Activated CD8-positive, alpha-beta memory T cell treated with anti-CD3 and anti-CD28 coated beads for 4 hours (primary cell): ENCODE measurements around the gene KCNK10.

Experiments used
- DNase-seq, 2 donors: peaks; one replicate each; pipeline ENCODE4 v3.0.0-alpha.2; 2020; ENCODE audit warnings: low read depth in 2 of 2

KCNK10 gene

GRCh38 chr14:88323086-88323522 is at the start of gene KCNK10:
Gene KCNK10 (minus strand): TSS chr14:88323269. CDS start chr14:88322798, 471 bp downstream.
- no peak for DNase-seq

GRCh38 chr14:88369496-88369895 is 46.4 kb upstream of the KCNK10 start:
- DNase-seq = no peak

- no peak for DNase-seq
Observed at GRCh38 chr14:88364710-88365413, 41.8 kb upstream of the KCNK10 start.

GRCh38 chr14:88363644-88364043 is 40.6 kb upstream of the KCNK10 start:
- DNase-seq = no peak

GRCh38 chr14:88359500-88359899 is 36.4 kb upstream of the KCNK10 start:
- no peak for DNase-seq

GRCh38 chr14:88354358-88354757 is 31.3 kb upstream of the KCNK10 start:
- DNase-seq = no peak

GRCh38 chr14:88352698-88353097 is 29.6 kb upstream of the KCNK10 start:
- DNase-seq = no peak

- DNase-seq = no peak
Observed at GRCh38 chr14:88351966-88352691, 29.1 kb upstream of the KCNK10 start.

GRCh38 chr14:88348546-88348945 is 25.5 kb upstream of the KCNK10 start:
- DNase-seq = no peak

GRCh38 chr14:88346048-88346639 is 23.1 kb upstream of the KCNK10 start:
- DNase-seq = no peak

GRCh38 chr14:88342980-88343379 is 19.9 kb upstream of the KCNK10 start:
- no peak for DNase-seq

GRCh38 chr14:88340357-88340756 is 17.3 kb upstream of the KCNK10 start:
- no peak for DNase-seq

- DNase-seq = no peak
Observed at GRCh38 chr14:88333036-88333435, 10.0 kb upstream of the KCNK10 start.

- no peak for DNase-seq
Observed at GRCh38 chr14:88327497-88327896, 4.4 kb upstream of the KCNK10 start.

GRCh38 chr14:88326352-88327103 is 3.5 kb upstream of the KCNK10 start:
- DNase-seq = no peak

GRCh38 chr14:88325883-88326282 is 2.8 kb upstream of the KCNK10 start:
- DNase-seq = no peak

- no peak for DNase-seq
Observed at GRCh38 chr14:88324930-88325329, 1.9 kb upstream of the KCNK10 start.

- DNase-seq = no peak
Observed at GRCh38 chr14:88324491-88324890, 1.4 kb upstream of the KCNK10 start.

GRCh38 chr14:88323523-88324199 is 592 bp upstream of the KCNK10 start:
- DNase-seq = no peak

- DNase-seq = no peak
Observed at GRCh38 chr14:88322504-88323085, 474 bp downstream of the KCNK10 start.
